Liver (tissue), 2 donors: ENCODE data around the gene SH3D19.

Experiments
- CTCF ChIP-seq: fragments of 150-350 bp; IDR thresholded peaks from 2 replicates; pipeline ENCODE4 v1.5.1; 2017; ENCODE audit warnings: improper control_type of control experiment, low read depth, low read length; ENCODE audit not compliant: missing input control
- REST ChIP-seq: IDR thresholded peaks from 2 replicates; pipeline ENCODE4 v1.6.1; 2016; ENCODE audit warnings: antibody characterized with exemption, mild to moderate bottlenecking
- donor health status: healthy.

GRCh38 chr4:151199319-151200190, 125.8 kb downstream of the SH3D19 start:
- TF ChIP-seq REST (no peak), CTCF (no peak)
